ENCODE data around the gene GIT1.
A peak's percentile ranks its signal among the peaks of the same experiment; 100 is the strongest.

The GIT1 gene

DNA sequence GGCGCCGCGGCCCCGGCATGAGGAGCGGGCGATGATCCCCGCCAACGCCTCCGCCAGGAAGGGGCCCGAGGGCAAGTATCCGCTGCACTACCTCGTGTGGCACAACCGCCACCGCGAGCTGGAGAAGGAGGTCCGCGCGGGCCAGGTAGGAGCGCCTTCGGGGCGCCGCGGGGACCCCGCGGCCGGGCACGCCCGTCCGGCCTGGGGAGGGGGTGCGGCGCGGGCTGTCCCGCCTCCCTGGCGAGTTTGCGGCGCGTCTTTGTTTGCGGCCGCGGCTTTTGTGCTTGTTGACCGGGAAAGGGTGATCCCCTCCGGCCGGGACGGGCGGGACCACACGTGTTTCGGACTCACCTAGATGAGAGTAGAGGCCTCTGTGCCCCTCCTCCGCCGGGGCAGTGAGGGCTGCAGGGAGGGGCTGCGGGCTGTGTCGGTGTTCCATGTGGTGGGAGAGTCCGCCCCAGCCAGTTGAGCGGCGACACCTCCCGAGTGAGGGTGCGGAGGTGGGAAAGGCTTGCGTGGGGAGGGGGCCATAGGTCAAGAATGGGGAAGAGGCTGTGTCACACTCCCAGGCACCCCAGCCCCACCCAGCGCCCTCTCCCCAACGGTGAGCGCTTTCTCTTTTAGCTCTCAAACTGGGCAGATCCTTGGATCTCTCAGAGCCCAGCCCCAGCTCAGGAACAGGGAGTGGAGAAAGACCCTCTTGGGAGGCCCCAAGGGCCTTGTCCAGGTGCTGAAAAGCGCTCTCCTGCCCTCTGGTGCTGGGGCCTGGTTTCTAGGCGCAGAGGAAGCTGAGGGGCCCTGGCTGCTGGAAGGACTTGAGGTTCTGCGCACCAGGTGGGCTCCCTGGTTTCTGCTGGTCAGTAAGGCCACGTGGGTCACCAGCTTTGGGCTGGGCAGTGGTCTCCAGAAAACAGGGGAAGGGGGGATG, 4.4 kb upstream of the GIT1 start:
- DNase-seq (ENCODE audit: low read depth), result no peak

DNA sequence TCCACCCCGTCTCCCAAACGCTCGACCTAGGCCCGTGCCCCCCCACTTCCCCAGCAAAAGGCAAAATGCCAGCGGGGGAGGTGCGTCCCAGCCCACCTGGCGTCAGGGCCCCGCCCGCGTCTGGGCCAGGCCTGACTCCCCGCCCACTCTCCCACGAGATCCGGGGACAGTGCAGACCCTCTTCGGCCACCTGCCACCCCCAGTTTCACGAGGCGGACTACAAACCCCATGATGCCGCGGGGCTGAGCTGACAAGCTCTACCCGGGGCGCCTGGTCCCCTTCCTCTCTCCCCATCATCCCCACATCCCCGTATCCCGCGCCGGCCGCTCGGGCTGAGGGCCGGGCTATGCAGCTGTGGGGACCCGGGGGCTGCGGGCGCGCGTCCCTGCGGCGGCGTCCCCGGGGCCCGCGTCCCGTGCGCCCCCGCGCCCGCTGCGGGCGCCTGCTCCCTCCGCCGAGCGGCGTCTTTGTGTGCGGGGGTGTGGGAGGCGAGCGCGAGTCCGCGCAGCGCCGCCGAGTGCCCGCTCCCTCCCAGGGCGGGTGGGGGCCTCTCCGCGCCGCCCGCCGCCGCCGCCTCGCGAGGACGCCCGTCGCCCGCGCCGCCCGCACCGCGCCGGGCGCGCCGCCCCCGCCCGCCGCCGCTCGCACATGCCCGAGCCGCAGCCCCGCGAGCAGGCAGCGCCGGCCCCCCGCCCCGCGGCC, 3.6 kb upstream of the GIT1 start, which contains the start of gene ANKRD13B:
Gene ANKRD13B, plus strand, starts transcription at position 283 of the 702 bp plus-strand sequence. CDS start 490 bp downstream, outside the sequence.
- no peak for DNase-seq (ENCODE audit: low read depth)

GRCh38 chr17:29591737-29592608, 2.5 kb upstream of the GIT1 start:
- DNase-seq (ENCODE audit: low read depth), result peak; percentile 72

DNA sequence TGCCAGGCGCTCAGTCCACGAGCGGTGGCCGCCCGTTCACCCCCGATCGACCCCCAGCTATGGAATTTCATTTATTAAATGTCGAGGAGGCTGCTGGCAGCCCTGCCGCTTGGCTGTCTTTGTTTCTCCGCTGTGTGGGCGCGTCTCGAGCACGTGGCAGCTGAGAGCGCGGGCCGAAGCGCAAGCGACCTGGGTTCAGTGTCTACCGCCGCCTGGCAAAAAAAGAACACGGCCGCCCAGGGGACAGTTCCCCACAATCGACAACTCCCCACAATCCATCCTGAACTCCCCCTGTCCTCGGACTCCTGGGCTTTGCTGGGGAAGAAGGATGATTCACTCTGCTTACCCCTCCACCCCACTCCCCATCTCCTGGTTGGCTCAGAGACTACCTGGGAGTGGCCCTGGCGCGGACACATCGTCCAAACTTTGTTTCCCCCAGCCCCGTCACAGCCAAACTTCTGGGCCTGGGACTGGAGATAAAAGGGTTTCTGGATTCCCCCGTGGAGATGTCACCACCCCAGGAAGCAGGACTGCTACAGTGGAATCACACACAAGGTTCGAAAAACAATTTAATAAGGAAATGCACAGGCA, 1.8 kb upstream of the GIT1 start:
- no peak for DNase-seq (ENCODE audit: low read depth)

GRCh38 chr17:29590411-29591145, 1.1 kb upstream of the GIT1 start:
- no peak for DNase-seq (ENCODE audit: low read depth)

GRCh38 chr17:29588562-29589411, 661 bp downstream of the GIT1 start:
- DNase-seq (ENCODE audit: low read depth), result peak; percentile 50

DNA sequence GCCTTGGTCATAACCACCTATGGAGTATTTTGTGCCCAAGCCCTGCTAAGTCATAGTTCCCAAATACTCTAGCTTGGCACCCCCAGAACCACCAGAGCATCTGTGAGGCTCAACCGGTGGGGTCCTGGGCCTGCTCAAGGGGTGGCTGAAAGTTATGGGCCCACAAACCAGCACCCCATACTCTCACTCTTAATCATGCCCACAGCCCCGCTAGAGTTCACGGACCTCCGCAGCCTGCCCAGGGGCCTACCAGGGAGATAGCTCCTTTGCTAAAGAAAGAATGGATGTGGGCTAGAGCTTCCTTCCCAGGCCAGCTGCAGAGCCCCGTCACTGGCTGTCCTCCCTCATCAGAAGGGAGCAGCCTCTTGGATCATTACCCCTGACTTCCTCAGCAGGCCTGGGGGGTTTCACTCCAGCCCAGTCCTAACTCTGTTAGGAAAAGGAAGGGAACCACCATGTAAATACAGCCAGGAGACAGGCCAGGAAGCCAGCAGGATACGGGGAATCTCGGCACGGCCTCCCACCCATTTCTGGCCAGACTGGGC, 1.4 kb downstream of the GIT1 start:
- DNase-seq (ENCODE audit: low read depth), result no peak

DNA sequence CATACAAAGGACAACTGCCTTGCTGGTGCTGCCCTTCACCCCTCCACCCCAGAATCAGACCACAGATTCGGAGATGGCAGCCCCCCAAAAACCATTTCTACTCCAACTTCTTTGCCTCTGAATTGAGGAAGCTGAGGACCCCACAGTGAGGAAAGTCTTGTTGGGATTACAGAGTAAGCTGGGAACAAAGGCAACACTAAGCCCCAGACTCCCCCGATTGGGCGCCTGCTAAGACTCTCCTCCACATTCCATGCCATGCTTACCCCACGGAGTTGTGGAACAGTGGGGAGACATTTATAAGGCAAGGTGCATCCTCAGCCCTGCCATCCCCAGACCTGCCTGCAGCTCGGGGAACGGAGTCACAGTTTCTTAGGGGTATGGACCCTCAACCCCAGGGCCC, 1.9 kb downstream of the GIT1 start:
- no peak for DNase-seq (ENCODE audit: low read depth)

- no peak for DNase-seq (ENCODE audit: low read depth)
Measured at GRCh38 chr17:29586676-29587469, 2.6 kb downstream of the GIT1 start.

DNA sequence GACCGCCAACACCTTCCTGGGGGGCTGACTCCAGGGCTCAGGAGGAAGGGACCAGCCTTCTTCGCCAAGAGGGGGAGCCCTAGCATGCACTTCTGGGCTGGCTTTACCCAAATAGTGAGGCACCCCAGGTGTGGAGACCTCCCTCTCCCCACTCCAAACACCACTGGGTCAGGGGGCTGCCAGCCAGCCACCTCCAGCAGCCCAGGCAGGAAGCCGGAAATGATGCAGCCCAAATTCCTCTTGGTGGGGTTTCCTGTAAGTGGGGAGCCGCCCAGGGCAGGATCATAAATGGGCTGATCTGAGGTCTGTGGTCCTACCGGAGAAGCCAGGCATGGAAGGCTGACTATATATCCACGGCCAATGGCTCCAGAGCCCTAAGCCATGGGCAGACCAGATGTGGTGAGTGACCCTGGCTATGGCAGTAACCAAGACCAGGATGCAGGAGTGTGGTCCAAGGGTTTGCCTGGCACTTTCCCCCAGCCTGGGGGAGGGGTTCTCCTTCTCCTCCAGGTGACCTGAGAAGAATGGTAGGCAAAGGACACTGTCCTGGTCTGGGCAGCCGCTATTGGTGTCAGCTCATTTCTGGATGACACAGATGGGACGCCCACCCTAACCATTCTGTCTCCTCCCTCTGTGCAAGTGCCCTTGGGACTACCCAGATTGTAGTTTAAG, 4.2 kb downstream of the GIT1 start:
- no peak for DNase-seq (ENCODE audit: low read depth)

GRCh38 chr17:29584452-29585079, 4.9 kb downstream of the GIT1 start:
- no peak for DNase-seq (ENCODE audit: low read depth)

GRCh38 chr17:29583324-29584248, 5.9 kb downstream of the GIT1 start:
- DNase-seq (ENCODE audit: low read depth), result no peak

DNA sequence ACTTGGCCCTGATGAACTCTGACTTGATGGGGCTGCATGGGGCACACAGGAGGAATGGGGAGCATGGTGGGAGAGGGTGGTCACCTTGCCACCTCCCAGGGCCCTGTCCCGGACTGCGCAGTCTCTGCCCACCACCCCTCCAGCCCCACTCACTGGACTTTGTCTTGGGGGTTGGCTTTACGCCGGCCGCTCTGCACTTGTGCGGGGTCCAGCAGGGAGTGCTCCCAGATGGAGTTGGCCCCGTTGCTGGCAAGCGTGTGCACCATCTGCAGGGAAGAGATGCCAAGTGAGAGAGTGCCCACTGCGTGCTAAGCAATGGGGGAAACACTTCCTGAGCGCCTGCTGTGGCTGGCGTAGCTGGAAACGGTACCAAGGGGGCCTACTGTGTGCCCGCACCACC, 6.7 kb downstream of the GIT1 start:
- no peak for DNase-seq (ENCODE audit: low read depth)

DNA sequence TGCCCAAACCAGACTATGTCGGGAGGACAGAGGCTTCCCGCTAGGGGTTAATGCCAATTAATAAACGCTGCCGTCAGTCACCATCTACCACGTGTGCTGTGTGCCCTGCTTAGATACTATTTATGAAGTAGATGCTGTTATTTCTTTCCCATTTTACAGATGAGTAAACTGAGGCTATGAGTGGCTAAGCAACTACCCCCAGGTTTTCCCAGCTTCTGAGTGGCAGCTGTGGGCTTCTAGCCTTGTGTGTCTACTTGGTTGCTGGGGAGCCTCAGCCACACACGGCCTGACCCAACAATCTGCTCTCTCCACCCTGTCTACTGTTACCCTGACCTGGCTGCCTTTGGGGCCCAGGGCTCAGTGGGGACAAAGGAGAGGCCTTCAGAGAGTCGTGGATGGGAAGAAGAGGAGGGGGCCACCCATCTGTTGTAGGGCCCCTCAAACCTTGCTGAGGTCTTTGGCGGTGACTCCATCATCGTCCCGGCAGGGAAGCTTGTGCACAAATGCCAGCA, 7.1 kb downstream of the GIT1 start:
- DNase-seq (ENCODE audit: low read depth), result no peak

DNA sequence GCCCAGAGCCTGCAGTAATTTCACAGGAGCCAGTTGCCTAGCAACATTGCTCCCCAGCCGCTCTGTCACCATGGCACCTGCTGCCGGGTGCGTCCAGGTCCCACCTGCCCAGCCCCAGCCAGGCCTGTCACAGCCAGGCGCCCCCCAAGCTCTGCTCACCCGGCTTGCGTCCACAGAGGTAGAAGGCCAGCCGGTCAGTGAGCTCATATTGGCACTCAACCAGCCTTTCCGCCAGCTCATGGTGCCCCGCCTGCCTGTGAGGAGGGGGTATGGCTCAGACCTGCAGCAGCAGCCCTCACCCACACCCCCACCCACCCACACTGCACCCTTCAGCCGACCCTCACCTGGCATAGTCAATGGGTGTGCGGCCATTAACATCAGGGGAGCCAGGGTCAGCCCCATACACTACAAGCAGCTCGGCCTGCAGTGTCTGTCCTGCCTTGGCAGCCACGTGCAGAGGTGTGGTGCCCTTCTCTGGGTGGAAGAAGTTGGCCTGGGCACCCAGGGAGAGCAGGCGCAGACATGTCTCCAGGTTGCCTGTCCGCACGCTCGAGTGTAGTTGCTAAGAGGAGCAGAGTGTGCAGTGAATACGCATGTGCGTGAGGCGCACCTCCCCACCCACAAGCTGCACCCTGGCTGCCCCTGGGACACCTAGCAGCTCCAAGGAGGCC, 7.7 kb downstream of the GIT1 start:
- DNase-seq (ENCODE audit: low read depth), result no peak

Measured in activated T-helper 9 cell treated with anti-CD3 and anti-CD28 coated beads, Interleukin-2, amount 50 U/mL, for 16 hours (primary cell).